GM12891 (cell line): ENCODE data around the gene C16orf90. TPM values are rescaled to one million over a fixed set of nuclear protein-coding genes. Genes with fewer than 3 reads are reported as not detected.

Experiments used
- DNase-seq: peaks from one replicate; pipeline ENCODE4 v3.0.0; 2011; ENCODE audit warnings: low spot score; ENCODE audit not compliant: insufficient read length
- FAIRE-seq: peaks from 2 replicates; lab custom pipeline; 2011; peaks lifted over from hg19 to GRCh38; lab: Jason Lieb, UNC
- PAX5 ChIP-seq: IDR thresholded peaks from 2 replicates; pipeline ENCODE4 v1.6.1; 2011; ENCODE audit warnings: low read length, moderate library complexity, mild to moderate bottlenecking; ENCODE audit not compliant: insufficient read depth, severe bottlenecking
- POLR2A ChIP-seq: IDR thresholded peaks from 2 replicates; pipeline ENCODE4 v1.6.1; 2011; ENCODE audit warnings: low read depth, low read length, control low read depth
- POLR2AphosphoS5 ChIP-seq: IDR thresholded peaks from 2 replicates; pipeline ENCODE4 v1.6.1; 2011; ENCODE audit warnings: low read depth, low read length, control low read depth
- POU2F2 ChIP-seq: IDR thresholded peaks from 2 replicates; pipeline ENCODE4 v1.6.1; 2011; ENCODE audit warnings: low read depth, mild to moderate bottlenecking, control low read depth, low read length, moderate library complexity
- SPI1 ChIP-seq: IDR thresholded peaks from 2 replicates; pipeline ENCODE4 v1.6.1; 2011; ENCODE audit warnings: low read depth, low read length, control low read depth
- TAF1 ChIP-seq: IDR thresholded peaks from 2 replicates; pipeline ENCODE4 v1.6.1; 2011; ENCODE audit warnings: low read depth, low read length, control low read depth
- polyA plus RNA-seq: library from polyadenylated mRNA; unstranded; fragments of >200 nt; gene quantifications from one replicate; pipeline ENCODE4 v1.2.1, GENCODE V29; 2012; ENCODE audit warnings: low read depth, missing spikeins, inconsistent platforms; ENCODE audit not compliant: missing spikeins

The C16orf90 gene, protein sequence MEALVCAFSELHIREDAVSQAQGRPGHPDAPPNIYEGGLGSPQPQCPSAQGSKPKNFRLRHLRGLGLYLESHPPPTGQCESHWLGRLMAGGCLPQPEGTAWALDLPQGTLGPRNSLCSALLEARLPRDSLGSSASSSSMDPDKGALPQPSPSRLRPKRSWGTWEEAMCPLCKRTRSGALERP
- polyA plus RNA-seq, result not detected

DNA sequence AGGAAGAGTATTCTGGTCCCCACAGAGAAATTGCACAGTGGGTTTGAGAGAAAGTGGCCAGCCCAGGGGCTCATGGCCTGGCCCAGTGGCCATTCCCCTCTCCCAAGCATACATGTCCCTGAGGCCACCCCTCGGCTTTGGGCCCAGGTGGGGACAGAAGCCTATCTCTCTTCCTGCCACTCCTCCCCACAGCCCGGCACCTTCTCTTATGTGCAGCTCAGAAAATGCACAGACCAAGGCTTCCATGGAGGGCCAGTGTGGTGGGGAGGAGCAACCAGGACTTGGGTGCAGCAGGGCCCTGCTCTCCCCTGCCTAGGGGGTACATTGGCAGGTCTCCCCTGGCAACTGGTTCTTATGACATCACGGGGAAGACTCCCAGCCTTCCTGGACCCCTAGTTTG is at the start of gene C16orf90:
TSS of gene C16orf90 (minus strand) at position 314 of the 400 bp plus-strand sequence. CDS start at position 246, 68 bp downstream.
- TF ChIP-seq POLR2AphosphoS5 (no peak), TAF1 (no peak), POLR2A (no peak), POU2F2 (no peak), PAX5 (no peak), SPI1 (no peak)
- no peak for FAIRE-seq
- DNase-seq, result no peak

DNA sequence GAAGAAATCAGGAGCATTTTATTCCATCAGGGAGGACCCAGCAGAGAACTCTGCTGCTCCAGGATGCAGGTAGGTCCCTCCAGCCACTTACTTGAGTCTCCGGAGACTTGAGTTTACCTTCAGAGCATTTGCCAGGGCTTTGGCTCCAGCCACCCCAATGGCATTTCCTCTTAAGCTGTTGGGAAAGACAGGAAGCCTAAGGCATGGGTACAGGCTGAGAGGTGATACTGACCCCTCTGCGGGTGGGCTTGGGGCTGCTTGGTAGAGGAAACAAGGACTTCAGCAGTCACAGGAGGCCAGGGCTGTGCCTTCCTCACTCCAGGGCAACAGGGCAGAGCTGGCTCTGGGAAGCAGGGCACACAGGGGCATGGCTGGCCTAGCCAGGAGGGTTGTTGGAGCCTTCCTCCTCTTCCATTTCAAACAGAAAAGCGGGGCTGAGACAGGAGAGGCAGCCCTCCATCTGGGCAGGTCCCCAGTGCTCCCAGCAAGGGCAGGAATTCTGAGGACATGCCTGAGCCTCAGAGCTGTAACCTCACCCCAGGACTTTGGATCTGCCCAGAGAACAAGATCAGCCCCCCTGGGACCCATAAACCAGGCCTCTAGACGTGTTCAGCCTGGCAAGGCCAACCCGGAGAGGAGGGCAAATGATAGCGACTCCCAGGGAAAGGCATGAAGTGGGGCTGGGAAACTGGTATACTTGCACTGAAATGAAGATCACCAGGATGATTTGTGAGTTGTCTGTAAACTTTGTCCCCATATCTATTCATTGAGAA is 47.5 kb upstream of the C16orf90 start:
- no peak for DNase-seq
- no peak for FAIRE-seq
- TF ChIP-seq POU2F2, result no peak
- TF ChIP-seq PAX5, result no peak

DNA sequence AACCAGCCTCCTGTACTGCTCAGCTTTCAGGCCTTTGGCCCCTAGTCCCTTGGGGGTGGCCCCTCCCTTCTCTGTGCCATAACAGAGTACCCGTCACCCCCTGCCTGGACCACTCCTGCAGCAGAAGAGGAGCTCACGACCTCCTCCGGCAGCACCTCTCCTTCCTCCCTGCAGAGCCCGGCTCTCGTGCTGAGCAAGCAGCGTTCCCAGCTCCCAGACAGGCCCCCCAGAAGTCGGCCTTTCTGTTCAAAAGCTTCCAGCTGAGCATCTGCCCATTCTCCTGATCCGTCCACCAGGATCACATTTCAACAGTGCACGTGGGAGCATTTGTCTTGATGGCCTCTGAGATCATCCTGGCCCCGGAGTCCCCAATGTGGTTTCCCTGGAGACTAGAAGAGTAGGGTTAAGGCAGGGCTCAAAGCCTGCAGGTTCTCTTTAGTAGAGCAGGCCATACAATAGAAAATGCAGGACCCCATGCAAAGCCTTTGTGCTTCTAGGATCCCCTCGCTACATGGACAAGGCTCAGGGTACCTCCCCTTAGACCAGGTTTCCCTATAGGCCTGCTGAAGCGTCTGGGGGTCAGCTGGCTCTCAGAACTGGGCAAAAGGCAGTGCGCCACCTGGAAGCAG is 46.4 kb upstream of the C16orf90 start:
- FAIRE-seq, result no peak
- TF ChIP-seq POLR2AphosphoS5 (no peak), PAX5 (no peak), POU2F2 (no peak), SPI1 (no peak), POLR2A (no peak), TAF1 (no peak)
- DNase-seq, result no peak

DNA sequence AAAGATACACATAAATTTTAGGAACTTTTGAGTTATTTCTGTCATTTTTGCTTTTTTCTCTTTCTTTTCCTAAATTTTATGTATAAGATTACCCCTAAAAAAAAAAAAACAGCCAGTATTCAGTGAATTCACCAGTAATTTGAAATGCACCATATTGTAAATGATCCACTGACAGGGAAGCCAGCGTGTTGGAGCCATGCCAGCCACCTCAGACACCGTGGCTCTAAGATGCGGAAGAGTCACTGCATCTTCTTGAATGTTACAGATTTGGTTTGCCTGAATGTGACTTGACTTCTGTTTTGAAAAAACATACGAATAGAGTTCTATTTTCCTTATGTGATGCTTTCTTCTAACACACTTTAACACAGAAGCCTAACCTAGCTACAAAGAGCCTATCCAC is 42.9 kb upstream of the C16orf90 start:
- DNase-seq, result no peak
- TF ChIP-seq POLR2AphosphoS5 (no peak), POLR2A (no peak), SPI1 (no peak), PAX5 (no peak), POU2F2 (no peak), TAF1 (no peak)
- no peak for FAIRE-seq

DNA sequence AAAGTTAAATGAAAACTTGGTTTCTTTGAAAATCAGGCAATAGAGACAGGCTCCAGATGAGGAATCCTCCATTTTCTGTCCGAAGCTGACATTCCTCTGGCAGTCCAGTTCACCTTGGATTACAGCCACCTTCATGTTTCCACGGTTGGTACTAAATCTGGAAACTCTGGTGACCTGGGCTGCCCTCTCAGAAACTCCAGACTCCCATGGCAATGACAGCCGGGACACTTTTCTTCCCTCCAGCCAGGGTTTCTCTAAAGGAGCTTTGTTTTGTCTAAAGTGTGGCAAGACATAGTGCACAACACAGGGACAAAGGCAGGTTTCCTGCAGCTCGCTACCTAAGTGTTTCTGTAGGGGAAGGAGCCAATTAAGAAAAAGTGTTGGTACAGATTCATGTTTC is 41.6 kb upstream of the C16orf90 start:
- DNase-seq (no peak), FAIRE-seq (no peak)
- TF ChIP-seq PAX5 (no peak), POLR2A (no peak), SPI1 (no peak), TAF1 (no peak), POU2F2 (no peak), POLR2AphosphoS5 (no peak)

DNA sequence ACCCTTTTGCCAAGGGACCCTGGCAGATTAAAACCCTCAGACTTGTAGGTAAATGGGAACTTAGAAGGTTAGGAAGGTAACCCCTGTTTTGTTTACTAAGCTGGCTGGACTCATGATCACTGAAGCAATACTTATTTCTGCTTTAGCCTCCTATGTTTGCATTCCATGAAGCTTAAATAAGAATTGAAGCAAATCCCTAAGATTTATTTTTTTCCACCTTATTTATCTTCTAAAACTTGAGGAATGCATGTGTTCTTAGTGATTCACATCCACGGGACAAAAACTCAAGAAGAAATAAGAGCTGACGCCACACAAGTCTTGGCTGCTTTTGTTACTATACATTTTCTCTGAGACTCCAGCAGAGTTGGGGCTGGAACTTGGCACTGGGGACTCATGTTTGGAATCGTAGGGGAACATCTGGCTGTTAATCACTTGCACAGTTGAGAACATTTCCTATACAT is 41.0 kb upstream of the C16orf90 start:
- DNase-seq, result no peak
- no peak for FAIRE-seq
- no peak for TF ChIP-seq POU2F2

DNA sequence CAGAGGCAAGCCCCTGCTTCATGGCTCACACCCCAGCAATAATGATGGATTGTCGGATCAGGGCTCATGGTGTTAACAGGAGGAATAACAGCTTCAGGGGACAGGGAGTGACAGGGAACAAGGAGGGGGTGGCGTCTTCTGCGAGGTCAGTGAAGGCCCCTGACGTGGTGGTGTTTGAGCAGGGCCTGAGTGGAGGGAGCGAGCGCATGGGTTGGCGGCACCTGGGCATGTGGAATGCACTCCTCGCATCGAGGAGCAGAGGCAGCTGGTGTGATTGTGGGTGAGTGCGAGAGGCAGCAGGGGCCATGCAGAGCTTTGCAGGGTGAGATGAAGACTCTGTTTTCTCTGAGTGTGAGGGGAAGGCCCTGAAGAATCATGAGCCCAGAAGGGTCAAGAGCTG is 38.8 kb upstream of the C16orf90 start:
- no peak for DNase-seq
- TF ChIP-seq SPI1 (no peak), POU2F2 (no peak), PAX5 (no peak)
- FAIRE-seq, result no peak

DNA sequence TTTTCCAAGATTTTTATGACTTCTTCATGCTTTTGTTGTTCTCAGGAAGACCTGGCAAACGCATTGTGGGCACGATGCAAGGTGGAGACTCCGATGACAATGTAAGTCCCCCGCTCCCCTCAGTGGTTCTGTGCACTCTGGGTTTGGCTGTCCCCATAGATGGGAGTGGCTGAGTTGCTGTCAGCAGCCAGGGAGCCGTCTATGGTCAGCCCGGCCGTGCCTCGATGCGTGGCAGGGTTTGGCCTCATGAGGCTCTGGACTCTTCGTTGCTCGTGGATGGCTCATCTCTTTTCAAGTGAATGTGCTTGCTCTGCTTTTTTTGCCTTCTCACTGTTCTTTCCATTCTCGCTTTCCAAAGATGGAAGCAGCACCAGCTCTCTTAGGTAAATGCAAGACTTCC is 37.5 kb upstream of the C16orf90 start:
- no peak for FAIRE-seq
- no peak for TF ChIP-seq TAF1
- no peak for TF ChIP-seq SPI1
- no peak for TF ChIP-seq POLR2A
- no peak for TF ChIP-seq POLR2AphosphoS5
- TF ChIP-seq POU2F2, result no peak
- no peak for TF ChIP-seq PAX5
- no peak for DNase-seq

DNA sequence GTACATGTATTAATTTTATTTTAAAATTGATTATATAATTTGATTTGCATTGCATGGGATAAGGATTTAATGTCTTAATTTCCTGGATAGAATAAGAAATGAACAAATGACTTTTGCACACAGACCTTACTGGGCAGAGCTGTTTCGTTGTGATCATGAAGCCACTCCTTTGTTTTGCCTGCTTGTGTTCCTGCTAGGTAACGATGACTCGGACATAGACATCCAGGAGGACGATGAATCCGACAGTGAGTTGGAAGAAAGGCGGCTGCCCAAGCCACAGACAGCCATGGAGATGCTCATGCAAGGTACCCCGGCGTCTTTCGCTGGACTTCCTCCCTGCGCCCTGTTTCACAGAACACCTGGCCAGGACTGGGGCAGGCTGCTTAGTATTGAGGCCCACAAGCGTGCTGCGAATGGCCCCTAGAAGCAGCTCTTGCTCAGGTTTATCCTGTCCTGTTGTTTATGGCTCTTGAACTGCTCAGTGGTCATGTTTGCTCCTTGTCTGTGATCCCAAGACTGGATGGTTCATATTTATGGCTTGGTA is 35.2 kb upstream of the C16orf90 start:
- DNase-seq, result no peak
- no peak for FAIRE-seq
- TF ChIP-seq POLR2A, result no peak
- no peak for TF ChIP-seq TAF1
- TF ChIP-seq PAX5, result no peak
- no peak for TF ChIP-seq SPI1
- TF ChIP-seq POLR2AphosphoS5, result no peak
- no peak for TF ChIP-seq POU2F2

DNA sequence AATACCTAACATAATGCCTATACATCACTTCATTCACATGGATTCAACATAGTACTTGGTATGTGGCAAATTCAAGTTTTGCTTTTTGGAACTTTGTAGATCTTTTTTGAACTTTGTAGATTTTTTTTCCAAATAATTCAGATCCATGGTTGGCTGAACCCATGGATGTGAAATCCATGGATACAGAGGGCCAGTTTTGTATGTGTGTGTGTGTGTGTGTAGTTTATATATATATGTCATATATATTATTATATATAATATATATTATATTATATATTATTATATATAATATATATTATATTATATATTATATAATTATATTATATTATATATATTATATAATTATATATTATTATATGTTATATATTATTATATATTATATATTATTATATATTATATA is 33.9 kb upstream of the C16orf90 start:
- FAIRE-seq (no peak), DNase-seq (no peak)
- TF ChIP-seq POLR2AphosphoS5, result no peak
- no peak for TF ChIP-seq PAX5
- no peak for TF ChIP-seq SPI1
